Mucosa of stomach (tissue), 1 donor: ENCODE measurements around the gene RAPGEF1.

ENCODE experiments used
- H3K27me3 ChIP-seq: one replicate; pipeline ENCODE4 v1.7.0; 2013; ENCODE audit warnings: mild to moderate bottlenecking, low read length; ENCODE audit not compliant: control insufficient read depth, insufficient read depth
- H3K36me3 ChIP-seq: one replicate; pipeline ENCODE4 v1.7.0; 2013; ENCODE audit warnings: low read length; ENCODE audit not compliant: control insufficient read depth, insufficient read depth
- H3K4me1 ChIP-seq: one replicate; pipeline ENCODE4 v1.7.0; 2013; ENCODE audit warnings: mild to moderate bottlenecking, low read length; ENCODE audit not compliant: control insufficient read depth, insufficient read depth
- H3K4me3 ChIP-seq: one replicate; pipeline ENCODE4 v1.7.0; 2013; ENCODE audit warnings: low read length
- H3K9ac ChIP-seq: one replicate; pipeline ENCODE4 v1.7.0; 2013; ENCODE audit warnings: mild to moderate bottlenecking, low read length, moderate library complexity
- H3K9me3 ChIP-seq: one replicate; pipeline ENCODE4 v1.7.0; 2013; ENCODE audit warnings: mild to moderate bottlenecking, low read length, moderate library complexity; ENCODE audit not compliant: control insufficient read depth
- donor health status: Pancreatic carcinoma.

RAPGEF1 gene

DNA sequence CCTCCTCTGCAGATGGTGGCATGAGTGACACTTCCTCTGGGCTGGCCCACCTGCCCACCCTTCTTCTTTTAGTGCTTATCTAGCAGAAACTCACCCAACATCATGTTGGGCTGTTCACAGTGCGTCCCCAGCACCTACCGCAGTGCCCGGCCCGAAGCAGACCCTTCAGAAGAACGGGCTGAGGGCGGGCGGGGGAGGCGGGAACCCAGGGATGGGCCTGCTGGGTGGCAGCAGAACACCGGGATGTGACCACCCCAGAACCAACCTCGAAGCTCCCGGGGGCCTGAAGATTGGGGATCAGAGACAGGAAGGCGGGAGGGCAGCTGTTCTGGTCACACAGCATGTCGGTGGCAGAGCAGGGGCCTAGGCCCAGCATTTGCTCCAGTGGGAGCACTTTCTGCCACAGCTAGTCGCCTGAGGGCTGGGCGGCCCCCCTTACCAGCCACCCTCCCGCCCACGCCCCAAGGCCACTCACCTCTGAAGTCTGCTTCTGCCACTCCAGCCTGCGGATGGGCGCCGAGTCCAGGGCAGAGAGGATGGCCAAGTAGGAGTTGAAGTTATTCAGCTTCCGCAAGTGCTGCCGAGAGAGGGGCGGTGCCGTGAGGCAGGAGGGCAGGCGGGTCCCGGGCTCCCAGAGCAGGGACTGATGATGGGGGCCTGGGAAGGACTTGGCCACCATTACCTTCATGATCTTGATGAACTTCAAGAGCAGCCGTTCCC lies 155.9 kb downstream of the RAPGEF1 start:
- peaks cover 21% of the 10 kb centered on the region for H3K36me3 ChIP-seq
- no peaks in the 10 kb centered on the region for H3K4me1 ChIP-seq
- H3K9ac ChIP-seq, result no peak overlapping the region
- H3K9me3 ChIP-seq, result no peaks in the 10 kb centered on the region
- no peaks in the 10 kb centered on the region for H3K27me3 ChIP-seq
- no peak overlapping the region for H3K4me3 ChIP-seq

DNA sequence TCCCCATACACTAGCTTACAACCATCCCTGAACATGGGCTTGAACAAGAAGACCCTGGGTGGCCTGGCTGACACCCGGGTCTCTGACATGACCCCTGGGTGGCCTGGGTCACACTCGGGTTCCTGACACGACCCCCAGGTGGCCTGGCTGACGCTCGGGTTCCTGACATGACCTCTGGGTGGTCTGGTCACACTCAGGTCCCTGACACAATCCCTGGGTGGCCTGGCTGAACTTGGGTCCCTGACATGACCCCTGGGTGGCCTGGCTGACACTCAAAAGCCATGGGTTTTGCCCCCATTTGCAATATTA lies 156.6 kb downstream of the RAPGEF1 start:
- no peak overlapping the region for H3K9ac ChIP-seq
- H3K27me3 ChIP-seq, result no peaks in the 10 kb centered on the region
- no peak overlapping the region for H3K4me3 ChIP-seq
- no peaks in the 10 kb centered on the region for H3K4me1 ChIP-seq
- no peaks in the 10 kb centered on the region for H3K9me3 ChIP-seq
- peaks cover 16% of the 10 kb centered on the region for H3K36me3 ChIP-seq

DNA sequence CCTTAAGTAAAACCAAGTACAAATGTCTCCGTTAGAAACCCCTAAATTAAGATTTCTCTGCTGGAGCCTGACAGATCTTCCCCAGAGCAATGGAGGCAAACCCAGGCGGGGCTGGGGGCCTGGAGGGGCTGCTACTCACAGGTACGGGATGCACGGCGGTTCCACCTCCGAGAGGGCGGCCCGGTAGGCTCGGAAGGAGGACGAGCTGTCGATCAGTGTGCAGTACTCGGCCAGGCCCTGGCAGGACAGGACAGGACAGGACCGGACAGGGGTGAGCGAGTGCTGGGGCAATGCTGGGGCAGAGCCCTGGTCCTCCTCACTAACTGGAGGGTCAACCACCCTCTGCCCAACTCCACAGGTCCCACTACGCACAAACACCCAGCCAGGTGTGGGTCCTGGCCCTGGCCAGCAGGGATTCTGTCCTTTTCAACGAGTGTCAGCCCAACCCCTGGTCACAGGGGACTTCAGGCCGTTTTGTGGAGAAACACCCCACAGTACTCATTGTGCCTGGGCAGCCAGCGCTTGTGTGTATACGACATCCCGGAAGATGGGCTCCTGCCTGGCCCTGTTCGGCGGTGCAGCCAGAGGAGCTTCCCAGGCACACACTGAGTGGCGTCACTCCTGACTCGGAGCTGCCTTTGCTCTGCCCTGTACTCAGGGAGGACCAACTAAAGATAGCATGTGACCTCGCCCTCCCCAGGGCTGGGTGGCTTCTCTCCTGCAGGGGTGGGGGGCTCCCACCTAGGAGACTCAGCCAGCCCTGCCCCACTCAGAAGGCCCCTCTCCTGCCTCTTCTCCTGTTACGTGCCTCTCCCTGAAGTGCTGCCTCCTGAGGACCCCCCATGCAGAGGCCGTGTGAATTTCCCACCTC lies 157.2 kb downstream of the RAPGEF1 start:
- peaks cover 16% of the 10 kb centered on the region for H3K36me3 ChIP-seq
- H3K4me1 ChIP-seq, result no peaks in the 10 kb centered on the region
- H3K4me3 ChIP-seq, result no peak overlapping the region
- no peak overlapping the region for H3K9ac ChIP-seq
- H3K9me3 ChIP-seq, result no peaks in the 10 kb centered on the region
- no peaks in the 10 kb centered on the region for H3K27me3 ChIP-seq

DNA sequence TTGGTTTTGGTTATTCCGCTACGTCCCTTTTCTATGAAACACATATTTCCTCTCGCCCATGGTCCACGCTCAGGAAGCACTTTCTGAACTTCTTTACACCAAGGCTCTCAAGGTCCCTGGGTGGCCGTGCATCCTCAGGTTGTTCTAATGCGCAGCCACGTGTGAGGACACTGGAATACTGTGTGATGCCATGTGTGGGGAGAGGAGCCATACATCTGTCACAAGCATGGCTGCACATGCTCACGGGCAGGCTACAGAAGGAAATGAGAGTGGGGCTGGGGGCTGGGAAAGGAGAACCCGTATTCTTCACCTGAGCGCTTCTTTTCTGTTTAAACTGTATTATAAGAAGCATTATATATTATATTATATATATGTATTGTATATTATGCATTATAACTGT lies 157.8 kb downstream of the RAPGEF1 start:
- H3K9ac ChIP-seq, result no peak overlapping the region
- H3K4me1 ChIP-seq, result no peaks in the 10 kb centered on the region
- H3K9me3 ChIP-seq, result no peaks in the 10 kb centered on the region
- H3K27me3 ChIP-seq, result no peaks in the 10 kb centered on the region
- peaks cover 16% of the 10 kb centered on the region for H3K36me3 ChIP-seq
- H3K4me3 ChIP-seq, result no peak overlapping the region

DNA sequence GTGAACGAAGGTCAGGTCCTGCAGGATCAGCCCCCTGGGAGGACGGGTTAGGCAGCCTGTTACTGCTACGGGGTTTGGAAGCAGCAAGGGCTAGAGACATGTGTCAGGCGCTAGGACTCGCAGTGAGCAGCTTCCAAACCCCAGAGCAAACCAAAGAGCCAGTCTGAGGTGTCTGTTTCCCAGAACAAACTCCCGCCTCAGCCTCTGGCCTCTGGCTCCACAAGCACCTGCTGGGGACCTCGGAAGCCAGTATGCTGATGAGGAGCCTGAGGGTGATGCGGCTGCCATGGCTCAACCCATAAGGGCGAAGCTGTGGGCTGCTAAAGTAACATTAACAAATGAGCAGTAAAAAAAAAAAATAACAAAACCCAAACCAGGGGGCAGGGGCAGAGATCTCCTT lies 159.5 kb downstream of the RAPGEF1 start:
- Histone ChIP-seq H3K9me3 (no peaks in the 10 kb centered on the region), H3K9ac (no peak overlapping the region), H3K4me3 (no peak overlapping the region), H3K27me3 (no peaks in the 10 kb centered on the region), H3K36me3 (peaks cover 16% of the 10 kb centered on the region), H3K4me1 (no peaks in the 10 kb centered on the region)

DNA sequence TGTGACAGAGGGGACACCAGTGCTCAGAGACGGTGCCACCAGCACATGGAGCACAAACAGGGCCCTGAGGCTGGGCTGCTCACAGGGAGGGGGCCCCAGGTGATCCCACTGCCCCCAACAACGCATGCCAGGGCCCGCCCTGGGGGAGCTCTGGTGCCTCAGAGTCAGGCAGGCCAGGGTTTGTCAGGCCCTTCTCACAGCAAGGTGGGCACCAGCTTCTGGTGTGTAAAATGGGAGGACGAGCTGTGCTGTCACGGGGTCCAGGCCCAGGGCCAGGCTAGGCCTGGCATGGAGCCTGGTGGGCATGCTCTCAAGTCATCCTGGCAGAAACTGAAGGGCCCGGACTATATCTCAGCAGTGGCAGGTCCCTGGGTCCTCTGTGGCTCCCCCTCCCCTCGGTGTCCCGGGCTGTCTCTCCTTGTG lies 160.1 kb downstream of the RAPGEF1 start:
- Histone ChIP-seq H3K9me3 (no peaks in the 10 kb centered on the region), H3K9ac (no peak overlapping the region), H3K4me3 (no peak overlapping the region), H3K27me3 (no peaks in the 10 kb centered on the region), H3K36me3 (peaks cover 16% of the 10 kb centered on the region), H3K4me1 (no peaks in the 10 kb centered on the region)

DNA sequence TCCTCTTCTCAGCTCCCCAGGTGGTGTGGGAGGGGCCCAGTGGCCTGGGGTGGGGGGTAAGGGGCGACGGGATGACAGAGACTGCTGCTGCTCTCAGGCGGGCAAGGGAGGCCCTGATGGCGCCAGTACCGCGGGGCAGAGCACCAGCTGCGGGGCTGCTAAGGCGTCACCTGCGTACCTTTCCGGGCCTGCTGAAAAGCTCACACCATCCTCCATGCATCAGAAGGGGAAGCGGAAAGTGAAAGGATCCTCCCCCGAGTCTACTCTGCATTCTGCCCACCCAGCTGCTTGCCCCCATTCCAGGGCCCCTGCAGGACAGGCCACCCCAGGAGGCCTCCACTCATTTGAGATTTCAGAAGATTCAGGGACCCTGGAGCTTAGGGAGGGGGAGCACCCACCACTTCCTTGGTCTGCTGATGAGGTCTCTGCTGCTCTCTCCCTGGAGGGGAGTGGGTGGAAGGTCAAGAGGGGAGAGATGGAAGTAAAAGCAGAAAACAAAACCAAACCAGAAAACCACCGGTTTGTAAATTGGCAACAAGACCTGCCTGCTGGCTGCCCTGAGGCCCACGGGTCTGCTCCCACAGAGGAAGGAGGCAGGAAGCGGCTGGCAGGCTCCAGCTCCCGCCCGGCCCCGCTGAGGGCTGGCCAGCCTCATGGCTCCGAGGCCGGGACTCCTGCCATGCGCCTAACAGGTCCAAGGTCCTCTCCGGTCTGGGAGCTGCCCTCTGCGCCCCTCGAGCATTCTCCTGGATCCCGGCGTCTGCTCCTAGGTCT lies 161.0 kb downstream of the RAPGEF1 start:
- H3K4me3 ChIP-seq, result no peak overlapping the region
- no peaks in the 10 kb centered on the region for H3K27me3 ChIP-seq
- H3K9ac ChIP-seq, result no peak overlapping the region
- no peaks in the 10 kb centered on the region for H3K4me1 ChIP-seq
- peaks cover 16% of the 10 kb centered on the region for H3K36me3 ChIP-seq
- H3K9me3 ChIP-seq, result no peaks in the 10 kb centered on the region

DNA sequence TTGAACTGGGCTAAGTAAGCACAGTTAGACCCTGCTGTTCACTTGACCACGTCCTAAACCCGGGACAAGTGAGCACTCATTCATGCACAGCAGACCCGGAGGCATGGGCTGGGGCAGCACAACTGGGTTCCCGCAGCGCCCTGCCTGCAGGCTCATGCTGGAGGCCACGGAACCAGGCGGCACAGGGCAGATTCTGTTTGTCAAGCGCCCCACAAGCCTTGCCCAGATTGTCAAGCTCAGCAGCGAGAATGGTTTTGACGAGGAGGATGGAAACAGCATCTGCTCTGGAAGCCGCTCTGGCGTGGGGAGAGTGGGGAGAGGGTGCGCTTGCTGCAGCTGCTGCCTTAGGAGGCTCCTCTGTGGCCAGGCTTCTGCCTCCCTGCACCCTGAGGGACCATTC lies 161.9 kb downstream of the RAPGEF1 start:
- H3K9me3 ChIP-seq, result no peaks in the 10 kb centered on the region
- no peaks in the 10 kb centered on the region for H3K27me3 ChIP-seq
- H3K36me3 ChIP-seq, result peaks cover 16% of the 10 kb centered on the region
- H3K4me3 ChIP-seq, result no peak overlapping the region
- no peak overlapping the region for H3K9ac ChIP-seq
- H3K4me1 ChIP-seq, result no peaks in the 10 kb centered on the region

DNA sequence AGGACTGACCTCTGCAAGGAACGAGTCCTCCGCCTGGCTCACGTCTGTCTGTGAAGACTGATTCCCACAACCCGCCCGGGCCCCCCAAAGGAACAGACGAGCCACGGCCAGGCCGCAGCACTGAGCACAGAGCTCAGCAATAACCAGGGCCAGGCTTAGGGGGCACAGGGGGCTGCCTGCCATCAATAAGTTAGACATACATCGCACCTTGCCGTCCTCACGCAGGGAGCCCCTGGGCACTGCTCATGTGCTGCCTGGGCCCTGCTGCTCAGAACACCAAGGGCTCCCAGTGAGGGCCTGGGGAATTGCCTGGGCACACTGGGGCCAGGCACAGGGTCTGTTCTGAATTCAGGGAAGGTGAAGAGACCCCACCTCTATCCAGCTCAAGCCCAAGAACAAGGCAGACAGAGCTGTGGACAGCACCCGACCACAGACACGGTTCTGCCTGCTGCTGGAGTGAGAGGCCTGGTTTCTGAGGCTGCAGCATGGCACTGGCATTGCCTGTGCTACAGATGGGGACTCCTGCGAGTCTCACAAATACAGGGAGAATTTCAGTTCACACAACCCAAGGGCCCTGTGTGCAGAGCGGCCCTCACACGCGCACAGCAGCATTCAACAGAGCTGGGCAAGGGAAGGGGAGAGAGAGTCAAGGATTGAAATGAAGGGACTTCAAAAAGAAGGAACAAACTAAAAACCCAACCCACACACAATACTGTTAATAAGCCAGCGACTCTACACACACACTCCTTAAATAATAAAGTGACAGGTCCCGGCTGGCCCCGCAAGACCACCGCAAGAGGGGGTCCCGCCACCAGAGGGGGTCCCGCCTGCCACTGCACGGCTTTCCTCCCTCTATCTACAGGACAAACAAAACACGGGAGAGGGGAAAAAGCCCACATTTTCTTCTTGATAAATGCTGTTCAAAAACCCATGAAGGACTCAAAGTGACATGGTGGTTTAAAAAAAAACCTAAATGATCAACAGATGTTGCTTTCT lies 162.6 kb downstream of the RAPGEF1 start:
- H3K4me1 ChIP-seq, result no peaks in the 10 kb centered on the region
- no peaks in the 10 kb centered on the region for H3K9me3 ChIP-seq
- H3K9ac ChIP-seq, result no peak overlapping the region
- no peaks in the 10 kb centered on the region for H3K27me3 ChIP-seq
- H3K36me3 ChIP-seq, result peaks cover 11% of the 10 kb centered on the region
- H3K4me3 ChIP-seq, result no peak overlapping the region

DNA sequence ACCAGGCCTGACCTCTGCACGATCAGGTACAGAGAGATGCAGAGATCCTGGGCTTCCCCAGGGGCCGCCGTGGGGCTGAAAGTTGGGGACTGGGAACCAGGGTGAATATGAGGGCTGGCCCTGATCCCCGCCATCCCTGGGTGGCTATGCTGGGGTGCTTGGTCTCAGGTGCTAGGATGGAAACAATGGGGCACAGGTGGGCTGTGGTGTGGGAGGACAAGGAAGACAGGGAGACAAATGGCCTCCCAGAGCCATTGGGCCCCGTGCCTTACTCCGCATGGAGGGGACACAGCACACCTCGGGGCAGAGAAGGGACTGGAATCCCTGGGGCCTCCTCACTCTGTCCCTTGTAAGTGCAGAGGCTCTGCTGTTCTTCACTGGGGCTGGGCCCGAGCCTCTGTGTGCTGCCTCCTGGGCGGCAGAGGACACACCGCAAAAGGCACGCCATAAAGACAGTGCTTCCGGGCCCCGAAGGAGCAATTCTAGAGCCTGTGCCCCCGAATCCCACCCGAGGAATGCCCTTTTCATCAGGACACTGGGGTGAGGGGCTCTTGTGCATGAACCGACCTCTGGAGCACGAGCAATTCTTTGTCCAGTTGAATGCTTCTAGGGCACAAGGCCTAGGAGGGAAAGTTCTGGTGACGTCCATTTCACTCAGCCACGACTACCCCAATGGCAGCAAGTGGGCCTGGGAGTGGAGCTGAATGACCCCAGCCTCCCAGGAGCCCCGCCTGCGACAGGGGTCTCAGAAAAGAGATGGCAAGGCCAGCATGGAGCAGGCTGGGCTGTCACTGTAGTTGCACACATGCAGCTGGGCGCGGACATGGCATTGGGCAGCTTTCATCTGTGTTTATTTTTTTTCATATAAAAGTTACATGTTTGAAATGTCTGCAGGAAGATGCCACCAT lies 163.7 kb downstream of the RAPGEF1 start:
- H3K4me3 ChIP-seq, result no peak overlapping the region
- peaks cover 11% of the 10 kb centered on the region for H3K36me3 ChIP-seq
- no peaks in the 10 kb centered on the region for H3K4me1 ChIP-seq

More for the DNA sequence above, 163.7 kb downstream of the RAPGEF1 start:
- H3K9me3 ChIP-seq, result no peaks in the 10 kb centered on the region
- H3K9ac ChIP-seq, result no peak overlapping the region
- H3K27me3 ChIP-seq, result no peaks in the 10 kb centered on the region
